ENCODE results near the gene MRPS15.

MRPS15 gene

GRCh38 chr1:36456391-36456928 lies 7.7 kb downstream of the MRPS15 start:
- DNase-seq = no peak

- DNase-seq = no peak
These were observed 8.8 kb downstream of the MRPS15 start for GRCh38 chr1:36455386-36455785.

GRCh38 chr1:36453600-36454388 lies 10.4 kb downstream of the MRPS15 start:
- no peak for DNase-seq

GRCh38 chr1:36453051-36453450 lies 11.1 kb downstream of the MRPS15 start:
- DNase-seq = no peak

GRCh38 chr1:36450919-36451305 lies 13.3 kb downstream of the MRPS15 start:
- DNase-seq = no peak

GRCh38 chr1:36450270-36450918 lies 13.8 kb downstream of the MRPS15 start, which contains the start of gene OSCP1:
OSCP1 (minus strand) TSS chr1:36450451; CDS start chr1:36450369, 82 bp downstream.
- peak; percentile 92 for DNase-seq

GRCh38 chr1:36448530-36449056 lies 15.6 kb downstream of the MRPS15 start:
- DNase-seq = no peak

- DNase-seq = no peak
These were observed 16.7 kb downstream of the MRPS15 start for GRCh38 chr1:36447450-36447849.

GRCh38 chr1:36446746-36447145 lies 17.4 kb downstream of the MRPS15 start:
- DNase-seq = no peak

GRCh38 chr1:36446271-36446670 lies 17.9 kb downstream of the MRPS15 start:
- DNase-seq = peak; percentile 7

- no peak for DNase-seq
These were observed 20.9 kb downstream of the MRPS15 start for GRCh38 chr1:36443297-36443696.

GRCh38 chr1:36442337-36442736 lies 21.8 kb downstream of the MRPS15 start:
- DNase-seq = no peak

- DNase-seq = no peak
These were observed 23.5 kb downstream of the MRPS15 start for GRCh38 chr1:36440646-36441045.

GRCh38 chr1:36440044-36440443 lies 24.1 kb downstream of the MRPS15 start:
- DNase-seq = no peak

GRCh38 chr1:36438715-36439114 lies 25.5 kb downstream of the MRPS15 start:
- DNase-seq = no peak

GRCh38 chr1:36436821-36437220 lies 27.4 kb downstream of the MRPS15 start:
- no peak for DNase-seq

GRCh38 chr1:36433102-36433501 lies 31.1 kb downstream of the MRPS15 start:
- DNase-seq = no peak

GRCh38 chr1:36432616-36433015 lies 31.6 kb downstream of the MRPS15 start:
- no peak for DNase-seq

GRCh38 chr1:36425791-36426190 lies 38.4 kb downstream of the MRPS15 start:
- DNase-seq = no peak

- DNase-seq = no peak
These were observed 42.5 kb downstream of the MRPS15 start for GRCh38 chr1:36421649-36422048.

- peak; percentile 83 for DNase-seq
These were observed 43.3 kb downstream of the MRPS15 start for GRCh38 chr1:36420836-36421317.

GRCh38 chr1:36420409-36420808 lies 43.8 kb downstream of the MRPS15 start:
- no peak for DNase-seq

- no peak for DNase-seq
These were observed 44.6 kb downstream of the MRPS15 start for GRCh38 chr1:36419569-36419968.

GRCh38 chr1:36419140-36419539 lies 45.0 kb downstream of the MRPS15 start:
- DNase-seq = no peak
